Neural cell (in vitro differentiated cells): ENCODE measurements around the gene SHMT1.

Experiments used
- CTCF ChIP-seq: fragments of 450-650 bp; IDR thresholded peaks from 2 replicates; pipeline ENCODE4 v1.5.1; 2014; ENCODE audit warnings: antibody characterized with exemption, mild to moderate bottlenecking, moderate library complexity; ENCODE audit not compliant: poor library complexity, severe bottlenecking
- EP300 ChIP-seq: fragments of 450-650 bp; conservative IDR thresholded peaks from 2 replicates; pipeline ENCODE4 v1.6.1; 2014; ENCODE audit warnings: antibody characterized with exemption, mild to moderate bottlenecking, moderate library complexity; ENCODE audit not compliant: poor library complexity, severe bottlenecking
- EZH2 ChIP-seq: fragments of 200-600, 300-800 bp; shearing (Covaris generic), sonication (generic); IDR thresholded peaks from 2 replicates; pipeline ENCODE4 v1.6.1; 2014; ENCODE audit warnings: antibody characterized with exemption, low read length, borderline replicate concordance, mild to moderate bottlenecking; ENCODE audit not compliant: insufficient read depth, poor library complexity, severe bottlenecking
- POLR2AphosphoS5 ChIP-seq: IDR thresholded peaks from 2 replicates; pipeline ENCODE4 v1.6.1; 2012
- TAF1 ChIP-seq: IDR thresholded peaks from 2 replicates; pipeline ENCODE4 v1.6.1; 2012; ENCODE audit warnings: low read depth

GRCh38 chr17:18361837-18362697 is 1.3 kb downstream of the SHMT1 start:
- TF ChIP-seq TAF1 (no peak), EZH2 (no peak), POLR2AphosphoS5 (no peak), CTCF (no peak), EP300 (no peak)
